ENCODE data around the gene PSMD1.

Gene PSMD1

GRCh38 chr2:231201475-231201814 is 144.8 kb downstream of the PSMD1 start:
- Mint-ChIP-seq H3K4me3 (peak overlapping the region; percentile 65 to 74 (median 71)), H3K36me3 (ENCODE audit: low read depth) (peaks cover 31% of the 10 kb centered on the region), H3K27me3 (ENCODE audit: low read depth) (no peaks in the 10 kb centered on the region), H3K4me1 (peaks cover 22% of the 10 kb centered on the region), H3K27ac (peak overlapping the region; percentile 18 to 64 (median 29)), H3K9me3 (no peaks in the 10 kb centered on the region)
- TF ChIP-seq, protein P1, sequence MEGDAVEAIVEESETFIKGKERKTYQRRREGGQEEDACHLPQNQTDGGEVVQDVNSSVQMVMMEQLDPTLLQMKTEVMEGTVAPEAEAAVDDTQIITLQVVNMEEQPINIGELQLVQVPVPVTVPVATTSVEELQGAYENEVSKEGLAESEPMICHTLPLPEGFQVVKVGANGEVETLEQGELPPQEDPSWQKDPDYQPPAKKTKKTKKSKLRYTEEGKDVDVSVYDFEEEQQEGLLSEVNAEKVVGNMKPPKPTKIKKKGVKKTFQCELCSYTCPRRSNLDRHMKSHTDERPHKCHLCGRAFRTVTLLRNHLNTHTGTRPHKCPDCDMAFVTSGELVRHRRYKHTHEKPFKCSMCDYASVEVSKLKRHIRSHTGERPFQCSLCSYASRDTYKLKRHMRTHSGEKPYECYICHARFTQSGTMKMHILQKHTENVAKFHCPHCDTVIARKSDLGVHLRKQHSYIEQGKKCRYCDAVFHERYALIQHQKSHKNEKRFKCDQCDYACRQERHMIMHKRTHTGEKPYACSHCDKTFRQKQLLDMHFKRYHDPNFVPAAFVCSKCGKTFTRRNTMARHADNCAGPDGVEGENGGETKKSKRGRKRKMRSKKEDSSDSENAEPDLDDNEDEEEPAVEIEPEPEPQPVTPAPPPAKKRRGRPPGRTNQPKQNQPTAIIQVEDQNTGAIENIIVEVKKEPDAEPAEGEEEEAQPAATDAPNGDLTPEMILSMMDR (IDR thresholded peaks at IDR 0.05; ENCODE audit: unreplicated experiment in 3 of 3), result no peak

DNA sequence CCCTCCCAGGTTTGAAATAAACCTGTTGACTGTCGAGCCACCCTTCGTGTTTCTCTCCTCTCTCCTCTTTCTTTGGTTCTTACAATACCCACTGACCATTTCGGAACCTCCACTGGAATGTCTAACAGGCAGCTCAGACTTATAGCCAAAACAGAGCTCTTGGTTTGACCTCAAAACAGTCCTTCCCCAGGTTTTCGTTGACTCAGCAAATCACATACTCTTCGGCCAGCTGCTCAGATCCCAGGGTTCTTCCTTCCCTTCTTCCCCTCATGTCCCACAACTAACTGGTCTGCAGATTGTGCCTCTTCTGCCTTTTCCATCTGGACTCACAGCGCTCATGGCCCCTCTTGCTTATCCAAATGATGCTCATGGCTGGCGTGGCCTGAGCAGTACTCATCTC is 146.4 kb downstream of the PSMD1 start:
- peaks cover 18% of the 10 kb centered on the region for H3K4me1 Mint-ChIP-seq
- no peaks in the 10 kb centered on the region for H3K27me3 Mint-ChIP-seq (ENCODE audit: low read depth)
- H3K9me3 Mint-ChIP-seq, result no peaks in the 10 kb centered on the region
- peak overlapping the region in 1 of 3 experiments; percentile 43 for H3K27ac Mint-ChIP-seq
- peak overlapping the region in 1 of 3 experiments; percentile 36 for H3K4me3 Mint-ChIP-seq
- peaks cover 34% of the 10 kb centered on the region for H3K36me3 Mint-ChIP-seq (ENCODE audit: low read depth)
- TF ChIP-seq, protein P1 (IDR thresholded peaks at IDR 0.05; ENCODE audit: unreplicated experiment in 3 of 3), result no peak

GRCh38 chr2:231204146-231204545 is 147.5 kb downstream of the PSMD1 start:
- H3K4me3 Mint-ChIP-seq, result no peak overlapping the region
- H3K27me3 Mint-ChIP-seq (ENCODE audit: low read depth), result no peaks in the 10 kb centered on the region
- H3K9me3 Mint-ChIP-seq, result no peaks in the 10 kb centered on the region
- peaks cover 38% of the 10 kb centered on the region for H3K36me3 Mint-ChIP-seq (ENCODE audit: low read depth)
- TF ChIP-seq, protein P1 (IDR thresholded peaks at IDR 0.05; ENCODE audit: unreplicated experiment in 3 of 3), result no peak
- H3K27ac Mint-ChIP-seq, result no peak overlapping the region
- H3K4me1 Mint-ChIP-seq, result peaks cover 15% of the 10 kb centered on the region

GRCh38 chr2:231204581-231204980 is 147.9 kb downstream of the PSMD1 start:
- H3K4me3 Mint-ChIP-seq, result no peak overlapping the region
- H3K36me3 Mint-ChIP-seq (ENCODE audit: low read depth), result peaks cover 38% of the 10 kb centered on the region
- H3K27me3 Mint-ChIP-seq (ENCODE audit: low read depth), result no peaks in the 10 kb centered on the region
- no peaks in the 10 kb centered on the region for H3K9me3 Mint-ChIP-seq
- H3K27ac Mint-ChIP-seq, result no peak overlapping the region
- peaks cover 12% of the 10 kb centered on the region for H3K4me1 Mint-ChIP-seq
- TF ChIP-seq, protein P1 (IDR thresholded peaks at IDR 0.05; ENCODE audit: unreplicated experiment in 3 of 3), result no peak

GRCh38 chr2:231207734-231208133 is 151.1 kb downstream of the PSMD1 start:
- Mint-ChIP-seq H3K4me1 (peaks cover 8% of the 10 kb centered on the region), H3K36me3 (ENCODE audit: low read depth) (peaks cover 40% of the 10 kb centered on the region), H3K27me3 (ENCODE audit: low read depth) (no peaks in the 10 kb centered on the region), H3K27ac (no peak overlapping the region), H3K4me3 (no peak overlapping the region), H3K9me3 (no peaks in the 10 kb centered on the region)
- TF ChIP-seq, protein P1 (IDR thresholded peaks at IDR 0.05; ENCODE audit: unreplicated experiment in 3 of 3), result no peak

- H3K27ac Mint-ChIP-seq, result no peak overlapping the region
- H3K36me3 Mint-ChIP-seq (ENCODE audit: low read depth), result peaks cover 41% of the 10 kb centered on the region
- TF ChIP-seq, protein P1 (IDR thresholded peaks at IDR 0.05; ENCODE audit: unreplicated experiment in 3 of 3), result no peak
- peaks cover 8% of the 10 kb centered on the region for H3K4me1 Mint-ChIP-seq
- no peaks in the 10 kb centered on the region for H3K27me3 Mint-ChIP-seq (ENCODE audit: low read depth)
- no peak overlapping the region for H3K4me3 Mint-ChIP-seq
- H3K9me3 Mint-ChIP-seq, result no peaks in the 10 kb centered on the region
Measured at GRCh38 chr2:231210782-231211181, 154.1 kb downstream of the PSMD1 start.

All from nephron (organoid).